Iris pigment epithelial cell (primary cell): ENCODE measurements around the gene PCBP3.
A peak's percentile ranks its signal among the peaks of the same experiment; 100 is the strongest.

Source experiments
- DNase-seq: peaks from one replicate; pipeline ENCODE4 v3.0.0-alpha.2; 2011; ENCODE audit warnings: low read depth

The PCBP3 gene

DNA sequence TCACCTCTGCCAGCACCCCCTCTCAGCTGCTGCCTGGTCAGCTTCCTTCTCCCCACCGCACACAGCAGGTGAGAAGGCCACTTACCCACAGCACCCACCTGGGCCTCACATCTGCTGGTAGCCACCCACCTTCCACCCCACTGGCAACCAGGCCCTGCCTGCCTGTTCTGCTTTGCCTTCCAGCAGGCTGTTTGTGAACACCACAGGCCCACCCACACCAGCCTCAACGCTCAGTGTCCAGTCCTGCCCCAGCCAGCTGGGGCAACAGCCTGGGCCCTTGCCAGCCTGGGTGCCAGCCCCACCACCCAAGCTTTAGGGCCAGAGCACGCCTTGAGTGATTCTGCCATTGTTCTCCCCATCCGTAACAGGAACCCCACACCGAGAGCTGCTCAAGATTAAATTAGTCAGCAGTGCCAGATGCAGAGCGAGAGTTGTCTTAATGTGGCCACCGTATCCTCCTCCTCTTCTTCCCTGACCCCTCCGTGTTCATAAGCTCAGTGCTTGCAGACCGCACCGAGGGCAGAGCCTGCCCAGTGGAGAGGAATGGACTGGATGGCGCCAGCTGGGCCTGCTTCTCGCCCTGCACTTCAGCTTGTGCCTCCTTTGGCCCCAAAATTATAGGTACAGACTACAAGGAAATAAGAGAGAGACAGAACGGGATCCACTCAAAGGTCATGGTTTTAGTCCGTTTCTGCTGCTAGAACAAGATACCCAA, 217.8 kb downstream of the PCBP3 start:
- DNase-seq = no peak

- no peak for DNase-seq
These were observed 219.2 kb downstream of the PCBP3 start for GRCh38 chr21:45862543-45863207.

- DNase-seq = no peak
These were observed 219.7 kb downstream of the PCBP3 start for GRCh38 chr21:45863267-45863666.

GRCh38 chr21:45863751-45864150, 220.2 kb downstream of the PCBP3 start:
- DNase-seq = no peak

DNA sequence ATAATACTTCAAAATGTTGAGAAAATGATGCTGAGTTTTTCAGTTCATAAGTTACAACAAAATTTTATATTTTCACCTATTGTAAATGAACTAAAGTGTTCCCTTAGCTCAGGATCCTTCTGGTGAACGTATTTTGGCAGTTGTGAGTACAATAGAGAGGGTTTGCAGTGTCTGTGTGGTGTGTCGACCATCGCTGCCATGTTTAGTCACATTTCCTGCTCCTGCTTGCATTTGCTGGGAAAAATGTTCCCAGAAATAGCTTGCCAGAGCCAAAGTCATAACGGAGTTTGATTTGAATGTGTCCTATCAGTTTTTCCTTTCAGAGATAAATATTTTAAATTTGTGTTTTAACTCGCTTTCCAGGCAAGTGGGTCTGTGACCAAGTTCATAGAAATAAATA, 220.9 kb downstream of the PCBP3 start:
- DNase-seq = peak; percentile 18

GRCh38 chr21:45865106-45865835, 221.7 kb downstream of the PCBP3 start:
- DNase-seq = peak; percentile 93

GRCh38 chr21:45866551-45866950, 223.0 kb downstream of the PCBP3 start:
- no peak for DNase-seq

GRCh38 chr21:45867041-45867666, 223.6 kb downstream of the PCBP3 start:
- DNase-seq = no peak

DNA sequence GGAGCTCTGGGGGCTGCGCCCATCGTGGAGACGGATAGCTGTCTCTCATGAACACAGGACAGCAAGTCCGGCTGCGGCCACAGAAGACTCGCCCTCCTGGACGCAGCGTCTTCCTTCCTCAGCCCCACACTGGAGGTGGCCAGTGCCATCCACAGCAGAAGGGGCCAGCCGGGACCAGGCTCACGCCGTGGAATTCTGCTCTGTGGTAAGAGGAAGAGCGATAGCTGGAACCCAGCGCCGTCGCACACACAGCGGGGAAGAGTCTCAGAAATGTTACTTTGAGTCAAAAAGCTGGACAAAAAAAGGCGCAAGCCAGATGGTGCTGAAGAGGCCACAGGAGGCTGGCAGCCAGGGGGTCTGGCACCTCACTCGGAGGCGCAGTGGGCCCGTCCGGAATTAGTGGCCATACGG, 224.2 kb downstream of the PCBP3 start:
- DNase-seq = no peak

GRCh38 chr21:45868086-45868485, 224.6 kb downstream of the PCBP3 start:
- DNase-seq = no peak

GRCh38 chr21:45868488-45868887, 225.0 kb downstream of the PCBP3 start:
- no peak for DNase-seq

DNA sequence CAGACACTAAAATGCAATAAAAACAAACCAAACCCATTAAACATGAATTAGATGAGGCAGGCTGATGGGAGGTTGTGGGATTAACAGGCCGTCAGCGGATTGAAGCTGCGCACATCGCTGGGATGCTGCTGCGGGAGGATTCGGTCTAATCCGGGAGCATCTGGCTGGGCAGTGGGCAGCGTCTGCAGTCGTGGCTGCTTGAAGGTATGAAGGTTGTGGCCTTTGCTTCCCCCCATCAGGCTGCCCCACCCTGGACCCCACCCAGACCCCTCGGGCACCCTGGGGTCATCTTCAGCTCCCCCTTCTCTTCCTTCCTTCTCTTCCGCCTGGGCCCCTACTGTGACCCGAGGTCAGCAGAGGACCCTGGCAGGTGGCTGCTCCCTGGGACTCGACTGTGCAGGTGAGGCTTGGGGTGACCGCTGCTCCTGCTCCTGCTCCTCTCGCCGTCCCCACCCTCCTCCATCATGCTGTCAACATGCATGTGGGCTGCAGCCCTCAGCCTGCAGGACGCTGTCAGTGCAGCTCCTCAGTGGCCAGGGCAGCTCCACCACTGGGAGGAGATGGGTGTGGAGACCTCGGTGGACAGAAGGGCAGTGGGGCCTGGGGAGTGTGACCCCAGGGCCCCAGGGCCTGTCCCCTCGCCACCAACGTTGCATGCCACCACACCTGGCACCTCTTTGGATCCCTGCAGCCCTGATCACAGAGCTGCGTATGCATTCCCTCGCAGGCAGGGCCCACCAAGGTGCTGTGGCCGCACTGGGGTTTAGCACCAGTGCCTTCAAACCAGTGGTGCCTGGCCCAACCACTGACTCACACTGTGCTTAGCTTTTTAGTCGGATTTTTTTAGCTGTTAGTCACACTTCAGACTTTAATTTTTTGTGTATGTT, 225.8 kb downstream of the PCBP3 start:
- DNase-seq = peak; percentile 83

GRCh38 chr21:45870421-45870820, 226.9 kb downstream of the PCBP3 start:
- no peak for DNase-seq

DNA sequence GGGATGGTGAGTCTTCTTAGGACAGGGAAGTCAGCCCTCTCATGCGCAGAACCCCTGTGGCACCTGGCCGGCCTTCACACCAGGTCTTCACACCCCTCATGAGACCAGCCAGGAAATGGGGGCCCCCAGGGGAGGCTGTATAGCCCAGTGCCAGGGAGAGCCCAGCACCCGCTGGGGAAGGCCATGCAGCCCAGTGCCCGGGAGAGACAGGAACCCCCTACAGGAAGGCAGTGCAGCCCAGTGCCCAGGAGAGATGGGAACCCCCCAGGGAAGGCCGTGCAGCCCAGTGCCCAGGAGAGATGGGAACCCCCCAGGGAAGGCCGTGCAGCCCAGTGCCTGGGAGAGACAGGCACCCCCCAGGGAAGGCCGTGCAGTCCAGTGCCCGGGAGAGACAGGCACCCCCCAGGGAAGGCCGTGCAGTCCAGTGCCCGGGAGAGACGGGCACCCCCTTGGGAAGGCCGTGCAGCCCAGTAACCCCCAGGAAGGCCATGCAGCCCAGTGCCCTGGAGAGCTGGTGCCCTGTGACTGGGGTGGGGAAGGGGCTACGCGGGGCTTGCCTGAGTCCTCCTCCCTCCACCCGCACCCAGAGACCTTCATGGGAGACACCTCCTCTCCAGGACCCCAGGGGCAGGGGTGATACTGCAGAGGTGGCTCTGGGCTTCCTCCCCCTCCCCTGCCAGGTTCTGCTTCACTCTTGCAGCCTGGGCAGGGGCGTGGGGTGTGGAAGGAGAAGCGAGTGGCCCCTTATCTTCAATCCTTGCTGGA, 227.5 kb downstream of the PCBP3 start:
- no peak for DNase-seq

- DNase-seq = no peak
These were observed 228.2 kb downstream of the PCBP3 start for GRCh38 chr21:45871616-45872236.

- no peak for DNase-seq
These were observed 228.9 kb downstream of the PCBP3 start for GRCh38 chr21:45872471-45872870.

DNA sequence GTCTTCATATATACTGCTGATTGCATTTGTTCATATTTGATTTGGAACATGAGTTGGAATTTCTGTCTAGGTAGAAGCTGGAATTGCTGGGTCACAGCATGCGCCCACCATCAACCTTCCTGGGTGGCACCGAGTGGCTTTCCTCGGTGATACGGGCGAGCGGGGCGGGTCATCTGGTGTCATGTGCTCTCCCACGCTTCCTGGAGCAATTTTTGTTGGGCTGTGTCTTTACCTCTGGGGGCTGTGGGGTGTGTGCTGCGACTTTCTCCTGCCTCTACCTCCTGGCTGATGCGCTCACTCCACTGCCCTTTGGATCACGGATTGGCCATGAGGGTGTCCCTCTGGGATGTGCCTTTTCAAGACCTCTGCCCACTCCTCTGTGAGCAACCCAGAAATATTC, 229.4 kb downstream of the PCBP3 start:
- DNase-seq = no peak

DNA sequence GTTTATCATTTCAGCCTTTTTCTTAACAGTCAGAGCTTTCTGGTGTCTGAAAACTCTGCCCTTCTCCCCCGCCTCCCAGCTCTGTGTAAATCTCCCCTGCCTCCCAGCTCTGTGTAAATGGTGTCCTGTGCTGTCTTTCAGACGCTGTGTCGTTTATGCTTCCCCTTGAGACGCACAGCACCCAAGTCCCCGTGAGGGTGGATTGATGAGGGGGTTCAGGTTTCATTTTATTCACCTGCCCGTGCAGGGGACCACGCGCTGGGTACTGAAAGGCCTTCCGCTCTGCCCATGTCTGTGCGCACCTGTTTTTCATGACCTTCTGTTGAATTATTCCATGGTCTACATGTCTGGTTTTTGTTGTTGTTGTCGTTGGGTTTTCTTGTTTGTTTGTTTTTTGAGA, 229.9 kb downstream of the PCBP3 start:
- no peak for DNase-seq

DNA sequence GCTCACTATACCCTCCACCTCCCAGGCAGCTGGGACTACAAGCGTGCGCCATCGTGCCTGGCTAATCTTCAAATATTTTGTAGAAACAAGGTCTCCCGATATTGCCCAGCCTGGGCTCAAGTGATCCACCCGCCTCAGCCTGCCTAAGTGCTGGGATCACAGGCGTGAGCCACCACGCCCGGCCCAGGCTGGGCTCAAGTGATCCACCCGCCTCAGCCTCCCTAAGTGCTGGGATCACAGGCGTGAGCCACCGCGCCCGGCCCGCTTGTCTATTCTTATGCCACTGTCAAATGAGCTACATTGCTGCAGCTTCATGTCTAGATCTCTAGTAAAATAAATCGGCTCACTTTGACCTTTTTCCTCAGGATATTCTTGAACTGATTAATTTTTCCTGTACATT, 230.3 kb downstream of the PCBP3 start:
- DNase-seq = no peak

GRCh38 chr21:45874716-45875415, 231.3 kb downstream of the PCBP3 start:
- peak; percentile 99 for DNase-seq
